Measurements from ENCODE around the gene PIGX. TPM values are rescaled to one million over a fixed set of nuclear protein-coding genes. Genes with fewer than 3 reads are reported as not detected.

PIGX gene
- 10 to 100 TPM in 1 of 2 donors, 1 to 10 TPM in 1; 7.1 to 10.0 TPM for total RNA-seq
- polyA plus RNA-seq, result 1 to 10 TPM; 5.1 to 6.0 TPM

GRCh38 chr3:196711838-196712513, at the start of gene PIGX, which contains the start of gene CEP19:
PIGX (plus strand) TSS chr3:196712377.
CEP19 (minus strand) TSS chr3:196712250; CDS start chr3:196708657, 3,593 bp downstream.
- DNase-seq (ENCODE audit: low spot score), result peak; percentile 89
- no peaks in the 10 kb centered on the region for H3K36me3 ChIP-seq (ENCODE audit: control insufficient read depth in 4 of 4, insufficient read depth in 3 of 4, low read depth in 1 of 4, low read length in 3 of 4)
- peak within 1 kb of the TSS; percentile 71 to 98 (median 81) for H3K4me3 ChIP-seq (ENCODE audit: low read depth in 1 of 3, low read length in 3 of 3)
- no peaks in the 10 kb centered on the region for H3K9me3 ChIP-seq (ENCODE audit: control insufficient read depth in 4 of 4, low read length in 3 of 4)
- no peak for TF ChIP-seq FOXA1 (IDR thresholded peaks at IDR 0.05)
- TF ChIP-seq GABPA (IDR thresholded peaks at IDR 0.05 in 1 of 2, conservative IDR thresholded peaks at IDR 0.05 in 1 of 2), result no peak
- TF ChIP-seq EGR1 (IDR thresholded peaks at IDR 0.05; ENCODE audit: low read depth in 2 of 2), result peak; percentile 74 to 95
- peak; percentile 14 for TF ChIP-seq SP1 (IDR thresholded peaks at IDR 0.05)
- no peak for TF ChIP-seq MAX (IDR thresholded peaks at IDR 0.05)
- no peak for TF ChIP-seq RAD21 (IDR thresholded peaks at IDR 0.05)
- TF ChIP-seq FOXA2 (IDR thresholded peaks at IDR 0.05), result no peak
- under 1% methylated on average over 68 of the region's 68 CpGs for WGBS
- H3K9ac ChIP-seq (ENCODE audit: low read depth in 1 of 2, low read length in 2 of 2), result peak within 1 kb of the TSS; percentile 76 to 92
- peaks cover 4 to 18% (median 11%) of the 10 kb centered on the region in 4 donors for H3K4me1 ChIP-seq (ENCODE audit: control insufficient read depth in 4 of 4, insufficient read depth in 4 of 4, low read length in 3 of 4)
- H3K27me3 ChIP-seq (ENCODE audit: control insufficient read depth in 4 of 4, insufficient read depth in 4 of 4, low read length in 3 of 4), result no peaks in the 10 kb centered on the region
- H3K27ac ChIP-seq (ENCODE audit: low read depth in 1 of 2, low read length in 2 of 2), result peak within 1 kb of the TSS; percentile 49 to 68

DNA sequence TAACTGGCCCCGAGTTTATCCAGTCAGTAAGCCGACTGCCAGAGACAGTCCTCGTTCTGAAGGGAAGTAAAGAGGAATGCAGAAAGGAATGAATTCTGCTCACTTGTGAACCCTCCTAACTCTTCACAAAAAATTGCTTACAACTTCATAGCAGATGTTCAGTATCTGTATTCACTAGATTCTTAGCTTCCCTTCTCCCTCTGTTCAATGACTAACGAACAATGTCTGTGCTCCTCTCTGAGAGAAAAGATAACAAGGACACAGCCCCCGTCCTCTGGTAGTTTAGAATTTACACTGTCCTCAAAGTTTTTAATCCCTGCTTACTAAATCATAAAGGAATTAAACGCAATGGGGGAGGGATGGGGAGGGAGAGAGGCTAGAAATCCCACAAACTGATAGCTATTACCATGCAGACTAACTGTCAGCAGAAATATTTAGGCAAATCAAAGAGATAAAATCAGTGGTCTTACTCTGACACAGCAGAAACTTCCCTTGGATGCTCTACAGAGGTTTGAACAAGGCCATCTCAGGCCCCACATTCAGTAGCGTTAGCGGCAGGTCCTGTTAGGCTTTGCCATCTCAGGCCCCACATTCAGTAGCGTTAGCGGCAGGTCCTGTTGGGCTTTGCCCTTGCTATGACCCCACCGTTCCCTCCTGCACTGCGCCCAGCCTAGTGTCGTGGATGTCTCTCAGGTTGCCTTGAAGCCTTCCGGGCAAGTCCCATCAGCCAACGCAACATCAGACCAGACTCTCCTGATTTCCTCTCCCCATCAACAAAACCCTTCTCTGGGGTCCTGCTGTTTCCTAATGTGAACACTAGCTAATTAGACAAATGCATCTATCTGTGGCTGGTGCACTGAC, 49.2 kb upstream of the PIGX start:
- no peaks in the 10 kb centered on the region for H3K36me3 ChIP-seq (ENCODE audit: control insufficient read depth in 4 of 4, insufficient read depth in 3 of 4, low read depth in 1 of 4, low read length in 3 of 4)
- TF ChIP-seq SP1 (IDR thresholded peaks at IDR 0.05), result no peak
- no peak for TF ChIP-seq YY1 (IDR thresholded peaks at IDR 0.05)
- no peak for TF ChIP-seq HNF4A (conservative IDR thresholded peaks at IDR 0.05)
- no peak for TF ChIP-seq MAX (IDR thresholded peaks at IDR 0.05)
- TF ChIP-seq EGR1 (IDR thresholded peaks at IDR 0.05; ENCODE audit: low read depth in 2 of 2), result no peak
- no peak for TF ChIP-seq ZBTB33 (IDR thresholded peaks at IDR 0.05)
- 72% methylated on average over 15 of the region's 15 CpGs for WGBS
- no peak for DNase-seq (ENCODE audit: low spot score)
- H3K27me3 ChIP-seq (ENCODE audit: control insufficient read depth in 4 of 4, insufficient read depth in 4 of 4, low read length in 3 of 4), result no peaks in the 10 kb centered on the region
- no peak overlapping the region for H3K27ac ChIP-seq (ENCODE audit: low read depth in 1 of 2, low read length in 2 of 2)
- no peak overlapping the region for H3K4me3 ChIP-seq (ENCODE audit: low read depth in 1 of 3, low read length in 3 of 3)
- no peaks in the 10 kb centered on the region for H3K9me3 ChIP-seq (ENCODE audit: control insufficient read depth in 4 of 4, low read length in 3 of 4)
- H3K4me1 ChIP-seq (ENCODE audit: control insufficient read depth in 4 of 4, insufficient read depth in 4 of 4, low read length in 3 of 4), result no peaks in the 10 kb centered on the region
- no peak overlapping the region for H3K9ac ChIP-seq (ENCODE audit: low read depth in 1 of 2, low read length in 2 of 2)

DNA sequence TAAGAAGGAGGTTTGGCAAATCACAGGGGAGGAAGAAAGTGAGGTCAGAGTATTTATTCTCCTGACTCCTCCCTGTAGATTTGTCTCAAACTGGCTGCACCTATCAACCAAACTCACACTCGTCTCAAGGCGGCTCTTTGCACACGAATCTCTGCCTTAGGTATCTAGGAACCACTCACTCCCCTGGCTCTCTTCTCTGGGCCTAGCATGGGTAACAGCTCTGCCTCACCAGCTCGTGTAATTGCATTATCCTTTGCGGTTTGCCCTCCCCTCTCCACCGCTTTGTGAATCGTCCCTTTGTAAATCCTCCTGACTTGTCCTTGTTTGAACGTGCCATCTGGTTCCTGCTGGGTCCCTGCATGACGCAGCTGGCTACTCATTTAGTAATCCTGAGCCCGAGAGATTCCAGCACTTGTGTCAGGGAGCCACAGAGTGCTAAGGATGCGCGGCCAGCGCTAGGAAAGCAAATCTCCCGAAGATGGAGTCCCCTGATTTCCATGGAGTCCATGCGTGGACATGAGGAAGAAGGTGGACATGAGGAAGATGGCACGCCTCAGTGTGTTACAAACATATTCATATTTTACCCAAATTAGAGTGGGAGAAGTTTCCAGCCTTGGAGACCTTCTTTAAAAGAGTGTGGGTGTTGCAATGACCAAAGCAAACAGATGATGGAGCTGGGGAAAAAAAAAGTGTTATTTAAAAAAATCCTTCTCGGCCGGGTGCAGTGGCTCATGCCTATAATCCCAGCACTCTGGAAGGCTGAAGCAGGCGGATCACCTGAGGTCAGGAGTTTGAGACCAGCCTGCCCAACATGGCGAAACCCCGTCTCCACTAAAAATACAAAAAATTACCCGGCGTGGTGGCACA, 45.9 kb upstream of the PIGX start:
- no peak overlapping the region for H3K4me3 ChIP-seq (ENCODE audit: low read depth in 1 of 3, low read length in 3 of 3)
- H3K9me3 ChIP-seq (ENCODE audit: control insufficient read depth in 4 of 4, low read length in 3 of 4), result no peaks in the 10 kb centered on the region
- 51% methylated on average over 23 of the region's 23 CpGs for WGBS
- no peaks in the 10 kb centered on the region for H3K27me3 ChIP-seq (ENCODE audit: control insufficient read depth in 4 of 4, insufficient read depth in 4 of 4, low read length in 3 of 4)
- H3K27ac ChIP-seq (ENCODE audit: low read depth in 1 of 2, low read length in 2 of 2), result no peak overlapping the region
- H3K4me1 ChIP-seq (ENCODE audit: control insufficient read depth in 4 of 4, insufficient read depth in 4 of 4, low read length in 3 of 4), result no peaks in the 10 kb centered on the region
- DNase-seq (ENCODE audit: low spot score), result no peak
- no peaks in the 10 kb centered on the region for H3K36me3 ChIP-seq (ENCODE audit: control insufficient read depth in 4 of 4, insufficient read depth in 3 of 4, low read depth in 1 of 4, low read length in 3 of 4)
- no peak overlapping the region for H3K9ac ChIP-seq (ENCODE audit: low read depth in 1 of 2, low read length in 2 of 2)
- no peak for TF ChIP-seq TAF1 (conservative IDR thresholded peaks at IDR 0.05)
- no peak for TF ChIP-seq NR2F2 (IDR thresholded peaks at IDR 0.05)
- TF ChIP-seq FOXA1 (IDR thresholded peaks at IDR 0.05), result no peak
- TF ChIP-seq SP1 (IDR thresholded peaks at IDR 0.05), result no peak
- TF ChIP-seq, protein P1, sequence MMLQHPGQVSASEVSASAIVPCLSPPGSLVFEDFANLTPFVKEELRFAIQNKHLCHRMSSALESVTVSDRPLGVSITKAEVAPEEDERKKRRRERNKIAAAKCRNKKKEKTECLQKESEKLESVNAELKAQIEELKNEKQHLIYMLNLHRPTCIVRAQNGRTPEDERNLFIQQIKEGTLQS (IDR thresholded peaks at IDR 0.05), result no peak
- no peak for TF ChIP-seq FOXA2 (IDR thresholded peaks at IDR 0.05)
- TF ChIP-seq MAX (IDR thresholded peaks at IDR 0.05), result no peak
- no peak for TF ChIP-seq ZBTB33 (IDR thresholded peaks at IDR 0.05)
- no peak for TF ChIP-seq HNF4G (IDR thresholded peaks at IDR 0.05)
- TF ChIP-seq, protein P2, sequence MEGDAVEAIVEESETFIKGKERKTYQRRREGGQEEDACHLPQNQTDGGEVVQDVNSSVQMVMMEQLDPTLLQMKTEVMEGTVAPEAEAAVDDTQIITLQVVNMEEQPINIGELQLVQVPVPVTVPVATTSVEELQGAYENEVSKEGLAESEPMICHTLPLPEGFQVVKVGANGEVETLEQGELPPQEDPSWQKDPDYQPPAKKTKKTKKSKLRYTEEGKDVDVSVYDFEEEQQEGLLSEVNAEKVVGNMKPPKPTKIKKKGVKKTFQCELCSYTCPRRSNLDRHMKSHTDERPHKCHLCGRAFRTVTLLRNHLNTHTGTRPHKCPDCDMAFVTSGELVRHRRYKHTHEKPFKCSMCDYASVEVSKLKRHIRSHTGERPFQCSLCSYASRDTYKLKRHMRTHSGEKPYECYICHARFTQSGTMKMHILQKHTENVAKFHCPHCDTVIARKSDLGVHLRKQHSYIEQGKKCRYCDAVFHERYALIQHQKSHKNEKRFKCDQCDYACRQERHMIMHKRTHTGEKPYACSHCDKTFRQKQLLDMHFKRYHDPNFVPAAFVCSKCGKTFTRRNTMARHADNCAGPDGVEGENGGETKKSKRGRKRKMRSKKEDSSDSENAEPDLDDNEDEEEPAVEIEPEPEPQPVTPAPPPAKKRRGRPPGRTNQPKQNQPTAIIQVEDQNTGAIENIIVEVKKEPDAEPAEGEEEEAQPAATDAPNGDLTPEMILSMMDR (IDR thresholded peaks at IDR 0.05; ENCODE audit: low read depth, low read length, missing input control), result no peak
- TF ChIP-seq JUND (IDR thresholded peaks at IDR 0.05), result no peak

All from liver (tissue), 9 donors.